Ovary (tissue), 9 donors: ENCODE measurements around the gene RGMA. TPM values are rescaled to one million over a fixed set of nuclear protein-coding genes. Genes with fewer than 3 reads are reported as not detected.
A peak's percentile ranks its signal among the peaks of the same experiment; 100 is the strongest.
"Not testable (repeated sequence)": the region's sequence is repeated elsewhere in the genome, so short reads cannot be mapped to it uniquely, and the experiment has no call there.

Source experiments
- DNase-seq, 5 donors: peaks; one replicate each; pipeline ENCODE4 v3.0.0-alpha.2; 2019 to 2020
- H3K27ac ChIP-seq, 2 donors: fragments of 200-600 bp; one replicate each; pipeline versions ENCODE4 v1.5.1 to v1.8.0; 2019 to 2022
- H3K27me3 ChIP-seq: fragments of 200-600 bp; one replicate; pipeline ENCODE4 v1.8.0; 2022
- H3K36me3 ChIP-seq: fragments of 200-600 bp; sonication (generic); one replicate; pipeline ENCODE4 v1.5.1; 2019
- H3K4me1 ChIP-seq: one replicate; pipeline ENCODE4 v1.8.1; 2013; ENCODE audit warnings: mild to moderate bottlenecking, moderate library complexity; ENCODE audit not compliant: insufficient read depth
- H3K4me3 ChIP-seq: fragments of 200-600 bp; sonication (generic); one replicate; pipeline ENCODE4 v1.5.1; 2017
- H3K9me3 ChIP-seq, 2 donors: fragments of 200-600 bp in 1 of 2; sonication (generic) in 1 of 2; one replicate each; pipeline versions ENCODE4 v1.5.1 to v1.8.1; 2013 to 2019; ENCODE audit warnings: mild to moderate bottlenecking in 1 of 2, moderate library complexity in 1 of 2
- EP300 ChIP-seq: sonication (generic); formaldehyde crosslinking; IDR thresholded peaks from one replicate; pipeline ENCODE4 v1.6.1; 2017; ENCODE audit warnings: antibody characterized with exemption
- POLR2A ChIP-seq: fragments of 450-650 bp; IDR thresholded peaks from one replicate; pipeline ENCODE4 v1.6.1; 2017; ENCODE audit warnings: antibody characterized with exemption, mild to moderate bottlenecking, moderate library complexity
- WGBS, 3 donors: extraction: QIAGEN DNeasy Blood & Tissue Kit in 1 of 3; methylation state at CpG; one replicate each; pipeline versions ENCODE4 v1.1.5 to v1.1.7; 2013 to 2017; 5-methylcytosine and 5-hydroxymethylcytosine counted together
- intact Hi-C, 4 donors: fragments of 100-400 bp; cut with DNase I; formaldehyde crosslinking; loops; one replicate each; pipeline versions ENCODE4 v1.11.0 to v1.15.1; 2022 to 2023
- polyA plus RNA-seq, 2 donors: library from polyadenylated mRNA; stranded (reverse); fragments of 200-250 nt in 1 of 2; fragments of 350-450 nt in 1 of 2; fragmentation: Illumina TruSeq in 1 of 2; extraction: RNeasy Lipid Tissue Mini Kit (QIAGEN cat#74804) in 1 of 2; gene quantifications; one replicate each; pipeline ENCODE4 v1.2.3, GENCODE V29; 2013 to 2014
- total RNA-seq, 7 donors: library from RNA; depleted of rRNA in 2 of 7; stranded (reverse); fragments of >200 nt in 2 of 7; fragmentation: NEBNext Ultra II Directional in 3 of 7; extraction: Animal tissue kit (Norgen Biotek cat#: 25700) in 3 of 7; gene quantifications; one replicate each; pipeline versions ENCODE4 v1.1.0 to v1.2.4, GENCODE V29; 2016 to 2023
- TF ChIP-seq, protein P1 (sequence below), 3 donors: fragments of 450-650 bp in 2 of 3; fragments of 200-600 bp in 1 of 3; IDR thresholded peaks; one replicate each; pipeline versions ENCODE4 v1.5.1 to v1.8.0; 2016 to 2022; ENCODE audit warnings: antibody characterized with exemption in 3 of 3, mild to moderate bottlenecking in 1 of 3
- donor health status: DM: no; HTN: no; CAD: no; lungs with moderate emphysema.
- donor health status: DM: no; HTN: no; CAD: no.
- donor health status: Bipolar disorder and iron deficiency.
- donor health status: DM: yes; HTN: yes; CAD: no.
- donor health status: DM: no; HTN: no; CAD: no.
- donor health status: DM: yes; HTN: yes; CAD: no.

The RGMA gene
- total and polyA plus RNA-seq, 9 donors: 2.8 to 47.6 (median 31.6) TPM

DNA sequence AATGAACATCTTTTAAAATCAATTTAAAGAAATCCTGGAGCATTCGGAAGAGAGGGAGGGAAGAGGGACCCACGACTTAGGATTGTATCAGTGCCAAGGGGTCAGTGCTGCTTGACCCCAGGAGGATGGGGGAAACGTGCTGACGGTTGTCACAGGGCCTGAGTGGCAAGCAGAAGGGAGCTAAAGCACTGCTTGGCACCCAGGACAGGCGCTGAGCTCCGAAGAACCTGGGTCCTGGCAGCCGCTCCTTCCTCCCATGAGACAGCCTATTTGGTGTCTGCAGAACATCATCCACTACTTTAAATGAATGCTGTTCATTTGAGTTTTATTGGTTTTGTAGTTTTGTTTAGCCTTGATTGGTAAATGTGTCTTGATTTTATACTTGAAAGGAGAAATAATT lies 54.5 kb downstream of the RGMA start:
- H3K4me3 ChIP-seq: no peak overlapping the region
- peak in 1 of 5 donors; percentile 12 for DNase-seq
- 78 to 87% (median 84%) methylated on average over 7 of the region's 7 CpGs for WGBS, 3 donors
- intact Hi-C loops: loop anchor here (5.0 to 10.0 kb wide), 6 partner anchors 53 to 1090 kb away; partner anchors contain the start of gene RGMA (in 2 of the 4)
- H3K27ac ChIP-seq: no peak overlapping the region
- H3K36me3 ChIP-seq: no peaks in the 10 kb centered on the region
- H3K9me3 ChIP-seq: no peaks in the 10 kb centered on the region
- TF ChIP-seq, protein P1, sequence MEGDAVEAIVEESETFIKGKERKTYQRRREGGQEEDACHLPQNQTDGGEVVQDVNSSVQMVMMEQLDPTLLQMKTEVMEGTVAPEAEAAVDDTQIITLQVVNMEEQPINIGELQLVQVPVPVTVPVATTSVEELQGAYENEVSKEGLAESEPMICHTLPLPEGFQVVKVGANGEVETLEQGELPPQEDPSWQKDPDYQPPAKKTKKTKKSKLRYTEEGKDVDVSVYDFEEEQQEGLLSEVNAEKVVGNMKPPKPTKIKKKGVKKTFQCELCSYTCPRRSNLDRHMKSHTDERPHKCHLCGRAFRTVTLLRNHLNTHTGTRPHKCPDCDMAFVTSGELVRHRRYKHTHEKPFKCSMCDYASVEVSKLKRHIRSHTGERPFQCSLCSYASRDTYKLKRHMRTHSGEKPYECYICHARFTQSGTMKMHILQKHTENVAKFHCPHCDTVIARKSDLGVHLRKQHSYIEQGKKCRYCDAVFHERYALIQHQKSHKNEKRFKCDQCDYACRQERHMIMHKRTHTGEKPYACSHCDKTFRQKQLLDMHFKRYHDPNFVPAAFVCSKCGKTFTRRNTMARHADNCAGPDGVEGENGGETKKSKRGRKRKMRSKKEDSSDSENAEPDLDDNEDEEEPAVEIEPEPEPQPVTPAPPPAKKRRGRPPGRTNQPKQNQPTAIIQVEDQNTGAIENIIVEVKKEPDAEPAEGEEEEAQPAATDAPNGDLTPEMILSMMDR (IDR thresholded peaks at IDR 0.05): no peak
- TF ChIP-seq EP300: no peak
- TF ChIP-seq POLR2A: no peak
- H3K4me1 ChIP-seq: peaks cover 5% of the 10 kb centered on the region
- H3K27me3 ChIP-seq: no peaks in the 10 kb centered on the region

DNA sequence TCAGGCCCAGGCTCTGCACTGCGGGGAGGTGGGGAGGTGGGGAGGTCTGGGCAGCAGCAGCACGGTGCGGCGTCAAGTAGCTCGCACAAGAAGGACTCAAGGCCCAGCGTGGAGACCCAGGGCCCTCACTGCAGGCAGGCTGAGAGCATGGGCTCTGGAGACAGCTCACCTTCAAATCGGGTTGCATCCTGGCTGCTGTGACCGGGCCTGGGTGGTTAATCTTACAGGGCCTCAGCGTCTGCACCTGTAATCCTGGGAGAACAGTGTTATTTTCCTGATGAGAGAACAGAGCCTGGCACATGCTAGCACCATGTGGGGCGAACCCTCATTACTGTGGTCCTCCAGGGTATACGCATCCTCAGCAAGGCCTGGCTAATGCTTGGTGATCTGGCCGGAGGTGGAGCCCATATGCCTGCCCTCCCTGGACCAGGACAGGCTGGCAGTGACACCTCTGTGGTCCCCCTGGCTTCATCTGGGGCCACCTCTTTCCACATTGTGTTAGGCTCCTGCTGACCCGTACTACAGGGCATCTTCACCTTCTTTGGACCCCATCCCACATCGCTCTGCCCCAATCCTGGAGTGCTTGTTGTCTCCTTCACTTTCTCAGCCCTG lies 55.5 kb downstream of the RGMA start:
- Histone ChIP-seq H3K9me3 (no peaks in the 10 kb centered on the region), H3K4me3 (no peak overlapping the region), H3K27me3 (no peaks in the 10 kb centered on the region), H3K4me1 (peaks cover 14% of the 10 kb centered on the region), H3K36me3 (no peaks in the 10 kb centered on the region), H3K27ac (no peak overlapping the region)
- WGBS, 3 donors: 89 to 97% (median 93%) methylated on average over 14 of the region's 14 CpGs
- peak in 2 of 5 donors; percentile 13 for DNase-seq
- intact Hi-C loops: loop anchor here (5.0 to 10.0 kb wide), 6 partner anchors 54 to 1091 kb away; partner anchors contain the start of gene RGMA (in 2 of the 4)
- TF ChIP-seq EP300: no peak
- TF ChIP-seq, protein P1 (IDR thresholded peaks at IDR 0.05): no peak
- no peak for TF ChIP-seq POLR2A

DNA sequence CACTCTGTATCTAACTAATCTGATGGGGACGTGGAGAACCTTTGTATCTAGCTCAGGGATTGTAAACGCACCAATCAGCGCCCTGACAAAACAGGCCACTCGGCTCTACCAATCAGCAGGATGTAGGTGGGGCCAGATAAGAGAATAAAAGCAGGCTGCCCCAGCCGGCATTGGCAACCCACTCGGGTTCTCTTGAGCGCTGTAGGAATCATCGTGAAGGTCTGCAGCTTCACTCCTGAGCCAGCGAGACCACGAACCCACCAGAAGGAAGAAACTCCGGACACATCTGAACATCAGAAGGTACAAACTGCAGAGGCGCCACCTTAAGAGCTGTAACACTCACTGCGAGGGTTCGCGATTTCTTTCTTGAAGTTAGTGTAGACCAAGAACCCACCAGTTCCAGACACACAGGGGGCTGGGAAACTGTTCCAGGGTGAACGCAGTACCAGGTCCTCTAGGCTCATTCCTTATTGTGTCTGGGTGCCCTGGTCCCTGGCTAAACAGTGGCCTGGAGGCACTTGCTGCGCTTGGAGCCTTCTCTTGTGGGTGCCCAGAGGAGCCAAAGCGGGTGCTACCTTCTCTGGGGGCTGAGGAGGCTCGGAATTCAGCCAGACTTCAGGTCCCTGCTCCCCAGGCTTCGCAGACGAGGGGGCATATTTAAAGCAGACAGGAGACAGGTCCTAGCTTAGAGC lies 56.4 kb downstream of the RGMA start:
- peak in 2 of 5 donors; percentile 11 to 16 for DNase-seq
- H3K4me1 ChIP-seq: peaks cover 20% of the 10 kb centered on the region
- H3K27me3 ChIP-seq, H3K4me3 ChIP-seq, H3K9me3 ChIP-seq, H3K36me3 ChIP-seq, H3K27ac ChIP-seq: not testable (repeated sequence)
- intact Hi-C loops: loop anchor here (5.0 to 10.0 kb wide), 6 partner anchors 55 to 1092 kb away; partner anchors contain the start of gene RGMA (in 2 of the 4)
- WGBS, 3 donors: 89 to 96% (median 95%) methylated on average over 21 of the region's 21 CpGs

DNA sequence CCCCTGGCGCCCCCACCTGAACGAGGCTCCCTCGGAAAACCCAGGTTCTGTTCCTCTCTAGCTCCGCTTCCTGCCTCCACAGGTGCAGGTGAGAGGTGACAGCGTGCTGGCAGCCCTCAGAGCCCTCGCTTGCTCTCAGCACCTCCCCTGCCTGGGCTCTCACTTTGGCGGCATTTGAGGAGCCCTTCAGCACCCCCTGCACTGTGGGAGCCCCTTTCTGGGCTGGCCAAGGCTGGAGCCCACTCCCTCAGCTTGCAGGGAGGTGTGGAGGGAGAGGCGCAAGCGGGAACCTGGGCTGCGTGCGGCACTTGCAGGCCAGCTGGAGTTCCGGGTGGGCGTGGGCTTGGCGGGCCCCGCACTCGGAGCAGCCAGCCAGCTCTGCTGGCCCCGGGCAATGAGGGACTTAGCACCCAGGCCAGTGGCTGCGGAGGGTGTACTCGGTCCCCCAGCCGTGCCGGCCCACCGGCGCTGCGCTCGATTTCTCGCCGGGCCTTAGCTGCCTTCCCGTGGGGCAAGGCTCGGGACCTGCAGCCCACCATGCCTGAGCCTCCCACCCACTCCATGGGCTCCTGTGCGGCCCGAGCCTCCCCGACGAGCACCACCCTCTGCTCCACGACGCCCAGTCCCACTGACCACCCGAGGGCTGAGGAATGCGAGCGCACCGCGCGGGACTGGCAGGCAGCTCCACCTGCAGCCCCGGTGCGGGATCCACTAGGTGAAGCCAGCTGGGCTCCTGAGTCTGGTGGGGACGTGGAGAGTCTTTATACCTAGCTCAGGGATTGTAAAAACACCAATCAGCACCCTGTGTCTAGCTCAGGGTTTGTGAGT lies 57.2 kb downstream of the RGMA start:
- DNase-seq: peak in 3 of 5 donors; percentile 16 to 26 (median 25)
- H3K9me3 ChIP-seq, H3K27me3 ChIP-seq, H3K36me3 ChIP-seq, H3K4me3 ChIP-seq, H3K27ac ChIP-seq: not testable (repeated sequence)
- 91 to 96% (median 91%) methylated on average over 44 of the region's 44 CpGs for WGBS, 3 donors
- intact Hi-C loops: loop anchor here (2.0 to 10.0 kb wide), 7 partner anchors 56 to 1093 kb away; partner anchors contain the start of gene RGMA (in 2 of the 4)
- H3K4me1 ChIP-seq: peaks cover 18% of the 10 kb centered on the region

DNA sequence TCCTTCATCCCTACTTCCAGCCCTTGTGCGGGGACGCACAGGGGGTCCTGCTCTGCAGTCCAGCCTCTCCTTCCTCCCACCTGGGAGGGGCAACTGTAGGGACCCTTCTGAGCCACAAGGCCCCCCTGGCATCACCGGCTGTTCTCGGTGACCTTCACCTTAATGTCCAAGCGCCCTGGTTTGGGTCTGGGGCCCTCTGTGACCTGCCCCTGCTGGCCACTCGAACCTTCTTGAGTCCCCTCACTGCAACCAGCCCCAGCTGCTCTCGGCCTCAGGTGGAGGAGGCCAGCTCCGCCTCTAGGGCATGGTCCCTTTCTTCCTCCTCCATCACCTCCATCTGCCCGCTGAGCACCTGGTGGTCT lies 57.9 kb downstream of the RGMA start:
- peak in 2 of 5 donors; percentile 26 to 33 for DNase-seq
- no peak overlapping the region for H3K4me3 ChIP-seq
- no peaks in the 10 kb centered on the region for H3K27me3 ChIP-seq
- H3K36me3 ChIP-seq: no peaks in the 10 kb centered on the region
- intact Hi-C loops: loop anchor here (2.0 to 10.0 kb wide), 7 partner anchors 56 to 1094 kb away; partner anchors contain the start of gene RGMA (in 2 of the 4)
- peaks cover 18% of the 10 kb centered on the region for H3K4me1 ChIP-seq
- H3K27ac ChIP-seq: peak overlapping the region in 1 of 2 donors; percentile 2
- 54 to 69% (median 54%) methylated on average over 9 of the region's 9 CpGs for WGBS, 3 donors
- TF ChIP-seq POLR2A: no peak
- TF ChIP-seq, protein P1 (IDR thresholded peaks at IDR 0.05): no peak
- no peak for TF ChIP-seq EP300
- no peaks in the 10 kb centered on the region for H3K9me3 ChIP-seq
